DND-41 (cell line): ENCODE measurements around the gene ARL17B.
"Not testable (repeated sequence)": the region's sequence is repeated elsewhere in the genome, so short reads cannot be mapped to it uniquely, and the experiment has no call there.

Source experiments
- CTCF ChIP-seq: IDR thresholded peaks from 2 replicates; pipeline ENCODE4 v1.5.1; 2012; ENCODE audit warnings: borderline replicate concordance, low read length, moderate library complexity, mild to moderate bottlenecking; ENCODE audit not compliant: poor library complexity, severe bottlenecking; ENCODE audit errors: extremely low read depth
- EZH2 ChIP-seq: IDR thresholded peaks from 3 replicates; pipeline ENCODE4 v1.6.1; 2012; ENCODE audit warnings: borderline replicate concordance, low read depth, mild to moderate bottlenecking, moderate library complexity, low read length, inconsistent platforms; ENCODE audit not compliant: severe bottlenecking

GRCh38 chr17:46367520-46367919 lies 6.0 kb upstream of the ARL17B start:
- TF ChIP-seq CTCF, EZH2: not testable (repeated sequence)
